NT2/D1 (cell line): ENCODE results near the gene R3HDM4.

Source experiments
- DNase-seq: peaks from one replicate; pipeline ENCODE4 v3.0.0-alpha.2; 2011; ENCODE audit warnings: low read depth, low spot score
- H3K27me3 ChIP-seq: 2 replicates; pipeline ENCODE4 v1.6.0; 2011; ENCODE audit warnings: mild to moderate bottlenecking; ENCODE audit not compliant: insufficient read length, insufficient read depth
- H3K36me3 ChIP-seq: 2 replicates; pipeline ENCODE4 v1.6.1; 2011; ENCODE audit warnings: mild to moderate bottlenecking, low read length, mixed read lengths; ENCODE audit not compliant: insufficient read depth, insufficient read length
- H3K4me1 ChIP-seq: 2 replicates; pipeline ENCODE4 v1.5.1; 2011; ENCODE audit not compliant: insufficient read depth, insufficient read length
- H3K4me3 ChIP-seq: 2 replicates; pipeline ENCODE4 v1.5.1; 2011; ENCODE audit warnings: low read depth; ENCODE audit not compliant: insufficient read length
- H3K9ac ChIP-seq: 2 replicates; pipeline ENCODE4 v1.6.0; 2011; ENCODE audit warnings: low read depth; ENCODE audit not compliant: insufficient read length
- H3K9me3 ChIP-seq: 2 replicates; pipeline ENCODE4 v1.5.1; 2011; ENCODE audit warnings: mild to moderate bottlenecking, low read length; ENCODE audit not compliant: insufficient read depth
- SUZ12 ChIP-seq: IDR thresholded peaks from 2 replicates; pipeline ENCODE4 v1.6.1; 2011; ENCODE audit not compliant: insufficient read length, insufficient read depth; ENCODE audit errors: extremely low read depth
- YY1 ChIP-seq: IDR thresholded peaks from 2 replicates; pipeline ENCODE4 v1.6.1; 2011; ENCODE audit not compliant: insufficient read length, insufficient read depth
- ZNF274 ChIP-seq: IDR thresholded peaks from 2 replicates; pipeline ENCODE4 v1.6.1; 2011; ENCODE audit warnings: mild to moderate bottlenecking, low read depth, low read length

R3HDM4 gene

DNA sequence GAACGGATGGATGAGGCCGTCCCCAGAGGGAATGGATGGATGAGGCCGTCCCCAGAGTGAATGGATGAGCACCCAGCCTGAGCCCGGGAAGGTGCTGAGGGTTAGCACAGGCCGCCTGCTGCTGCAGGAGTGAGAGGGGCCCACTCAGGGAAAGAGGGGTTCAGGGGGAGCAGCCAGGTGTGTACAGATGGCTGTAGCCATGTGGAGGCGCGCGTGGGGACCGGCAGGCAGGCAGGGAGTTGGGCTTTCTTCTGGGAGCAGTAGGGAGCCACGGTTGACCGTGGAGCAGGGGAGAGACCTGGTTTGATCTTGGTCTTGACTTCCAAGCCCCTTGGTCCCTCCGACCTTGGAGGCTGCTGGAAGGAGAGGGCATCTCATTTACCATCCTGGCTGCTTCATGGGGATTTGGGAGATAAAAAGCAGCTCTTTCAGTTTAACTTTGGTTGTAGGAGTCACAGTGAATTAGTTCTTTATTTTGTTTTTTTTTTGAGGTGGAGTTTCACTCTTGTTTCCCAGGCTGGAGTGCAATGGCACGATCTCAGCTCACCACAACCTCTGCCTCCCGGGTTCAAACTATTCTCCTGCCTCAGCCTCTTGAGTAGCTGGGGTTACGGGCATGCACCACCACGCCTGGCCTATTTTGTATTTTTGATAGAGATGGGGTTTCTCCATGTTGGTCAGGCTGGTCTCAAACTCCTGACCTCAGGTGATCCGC, 37.5 kb upstream of the R3HDM4 start:
- Histone ChIP-seq H3K36me3 (peaks cover 29% of the 10 kb centered on the region), H3K4me3 (no peak overlapping the region), H3K9ac (no peak overlapping the region), H3K9me3 (no peaks in the 10 kb centered on the region), H3K27me3 (no peaks in the 10 kb centered on the region), H3K4me1 (peaks cover 29% of the 10 kb centered on the region)
- DNase-seq, result no peak
- TF ChIP-seq SUZ12 (no peak), ZNF274 (no peak), YY1 (no peak)

GRCh38 chr19:948842-949496, 36.0 kb upstream of the R3HDM4 start:
- no peak overlapping the region for H3K9ac ChIP-seq
- DNase-seq, result no peak
- no peaks in the 10 kb centered on the region for H3K9me3 ChIP-seq
- no peak overlapping the region for H3K4me3 ChIP-seq
- no peaks in the 10 kb centered on the region for H3K27me3 ChIP-seq
- peaks cover 18% of the 10 kb centered on the region for H3K4me1 ChIP-seq
- TF ChIP-seq YY1 (no peak), SUZ12 (no peak), ZNF274 (no peak)
- H3K36me3 ChIP-seq, result peaks cover 39% of the 10 kb centered on the region

GRCh38 chr19:947707-948539, 34.9 kb upstream of the R3HDM4 start:
- DNase-seq, result no peak
- H3K36me3 ChIP-seq, result peaks cover 47% of the 10 kb centered on the region
- no peaks in the 10 kb centered on the region for H3K9me3 ChIP-seq
- TF ChIP-seq SUZ12 (no peak), ZNF274 (no peak), YY1 (no peak)
- H3K27me3 ChIP-seq, result no peaks in the 10 kb centered on the region
- no peak overlapping the region for H3K9ac ChIP-seq
- no peak overlapping the region for H3K4me3 ChIP-seq
- H3K4me1 ChIP-seq, result peaks cover 14% of the 10 kb centered on the region

- Histone ChIP-seq H3K9ac (no peak overlapping the region), H3K36me3 (peaks cover 54% of the 10 kb centered on the region)
These were observed 34.2 kb upstream of the R3HDM4 start for GRCh38 chr19:947090-947706.

GRCh38 chr19:945401-946252, 32.6 kb upstream of the R3HDM4 start:
- DNase-seq, result no peak
- Histone ChIP-seq H3K9ac (no peak overlapping the region), H3K4me3 (no peak overlapping the region), H3K4me1 (peaks cover 6% of the 10 kb centered on the region), H3K9me3 (no peaks in the 10 kb centered on the region), H3K27me3 (no peaks in the 10 kb centered on the region), H3K36me3 (peaks cover 68% of the 10 kb centered on the region)
- TF ChIP-seq SUZ12 (no peak), ZNF274 (no peak), YY1 (no peak)

More at GRCh38 chr19:947090-947706, 34.2 kb upstream of the R3HDM4 start:
- no peak for DNase-seq
- Histone ChIP-seq H3K4me1 (peaks cover 8% of the 10 kb centered on the region), H3K27me3 (no peaks in the 10 kb centered on the region), H3K9me3 (no peaks in the 10 kb centered on the region), H3K4me3 (no peak overlapping the region)
- no peak for TF ChIP-seq YY1
- TF ChIP-seq SUZ12, result no peak
- TF ChIP-seq ZNF274, result no peak

DNA sequence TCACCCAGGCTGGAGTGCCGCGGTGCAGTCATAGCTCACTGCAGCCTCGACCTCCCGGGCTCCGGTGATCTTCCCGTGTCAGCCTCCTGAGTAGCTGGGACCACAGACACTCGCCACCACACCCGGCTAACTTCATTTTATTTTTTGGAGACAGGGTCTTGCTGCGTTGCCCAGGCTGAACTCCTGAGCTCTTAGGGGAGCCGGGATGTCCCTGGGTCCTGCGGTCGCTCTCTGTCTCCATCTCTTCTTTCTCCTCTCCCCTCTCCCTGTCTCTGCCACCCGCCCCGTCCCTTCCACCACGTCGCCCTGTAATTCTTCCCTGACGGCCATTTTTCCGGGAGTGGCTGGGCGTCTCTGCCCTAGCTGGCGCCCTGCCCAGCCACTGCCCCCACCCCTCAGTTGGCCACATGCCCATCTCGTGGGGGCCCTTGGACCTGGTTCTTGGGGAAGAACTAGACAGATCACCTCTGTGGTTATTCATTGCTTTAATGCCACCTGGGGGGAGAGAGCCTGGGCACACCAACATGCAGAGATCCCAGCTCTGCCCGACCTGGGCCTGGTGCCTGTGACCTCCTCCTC, 31.7 kb upstream of the R3HDM4 start:
- no peak for TF ChIP-seq SUZ12
- TF ChIP-seq YY1, result no peak
- Histone ChIP-seq H3K27me3 (no peaks in the 10 kb centered on the region), H3K9ac (no peak overlapping the region), H3K36me3 (peaks cover 72% of the 10 kb centered on the region), H3K9me3 (no peaks in the 10 kb centered on the region), H3K4me1 (peaks cover 6% of the 10 kb centered on the region), H3K4me3 (no peak overlapping the region)
- no peak for DNase-seq
